OCI-LY1 (cell line): Measurements from ENCODE around the gene CHST8.

ENCODE experiments used
- EZH2 ChIP-seq: fragments of 200-600 bp; sonication (generic), shearing (Covaris generic); IDR thresholded peaks from 2 replicates; pipeline ENCODE4 v1.8.0; 2017; ENCODE audit warnings: borderline replicate concordance, mixed run types, mild to moderate bottlenecking, antibody characterized with exemption, low read length, moderate library complexity, mixed read lengths
- TF ChIP-seq, protein P1 (sequence below): fragments of 200-600 bp; sonication (generic), shearing (Covaris generic); IDR thresholded peaks from 2 replicates; pipeline ENCODE4 v1.5.1; 2017; ENCODE audit warnings: mild to moderate bottlenecking, antibody characterized with exemption, low read length, moderate library complexity, mixed read lengths

DNA sequence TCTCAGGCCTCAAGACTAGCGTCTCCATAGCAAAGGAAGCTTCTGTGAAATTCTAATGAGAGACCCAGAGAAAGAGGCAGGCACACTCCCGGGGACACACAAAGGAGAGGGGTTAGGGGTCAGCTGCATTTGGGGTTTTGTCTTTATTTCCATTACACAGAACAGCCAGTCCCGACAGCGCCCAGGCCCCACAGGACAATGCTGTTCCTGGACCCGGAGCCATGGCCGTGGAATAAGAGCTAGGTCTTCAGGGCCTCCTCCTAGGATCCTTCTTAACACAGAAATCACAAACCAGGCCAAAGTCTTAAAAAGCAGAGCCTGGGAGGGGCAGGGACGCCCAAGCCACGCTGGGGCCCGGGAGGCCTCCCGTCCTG lies 197.7 kb downstream of the CHST8 start:
- TF ChIP-seq, protein P1, sequence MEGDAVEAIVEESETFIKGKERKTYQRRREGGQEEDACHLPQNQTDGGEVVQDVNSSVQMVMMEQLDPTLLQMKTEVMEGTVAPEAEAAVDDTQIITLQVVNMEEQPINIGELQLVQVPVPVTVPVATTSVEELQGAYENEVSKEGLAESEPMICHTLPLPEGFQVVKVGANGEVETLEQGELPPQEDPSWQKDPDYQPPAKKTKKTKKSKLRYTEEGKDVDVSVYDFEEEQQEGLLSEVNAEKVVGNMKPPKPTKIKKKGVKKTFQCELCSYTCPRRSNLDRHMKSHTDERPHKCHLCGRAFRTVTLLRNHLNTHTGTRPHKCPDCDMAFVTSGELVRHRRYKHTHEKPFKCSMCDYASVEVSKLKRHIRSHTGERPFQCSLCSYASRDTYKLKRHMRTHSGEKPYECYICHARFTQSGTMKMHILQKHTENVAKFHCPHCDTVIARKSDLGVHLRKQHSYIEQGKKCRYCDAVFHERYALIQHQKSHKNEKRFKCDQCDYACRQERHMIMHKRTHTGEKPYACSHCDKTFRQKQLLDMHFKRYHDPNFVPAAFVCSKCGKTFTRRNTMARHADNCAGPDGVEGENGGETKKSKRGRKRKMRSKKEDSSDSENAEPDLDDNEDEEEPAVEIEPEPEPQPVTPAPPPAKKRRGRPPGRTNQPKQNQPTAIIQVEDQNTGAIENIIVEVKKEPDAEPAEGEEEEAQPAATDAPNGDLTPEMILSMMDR, result no peak
- TF ChIP-seq EZH2, result no peak
